Thoracic aorta (tissue), 2 donors: Measurements from ENCODE around the gene TMEM88. TPM values are rescaled to one million over a fixed set of nuclear protein-coding genes. Genes with fewer than 3 reads are reported as not detected.

Experiments
- ATAC-seq: fragments of 150-250 bp; one replicate; pipeline ENCODE4 v1.8.0; 2017; ENCODE audit warnings: low read depth; ENCODE audit not compliant: insufficient number of reproducible peaks, low FRiP score
- DNase-seq: peaks from one replicate; pipeline ENCODE4 v3.0.0-alpha.2; 2020; ENCODE audit warnings: low spot score
- H3K27ac ChIP-seq, 2 donors: fragments of 200-600 bp; sonication (generic); 1 replicate in 1 of 2; 2 replicates in 1 of 2; pipeline ENCODE4 v1.5.1; 2016; ENCODE audit warnings: mild to moderate bottlenecking in 2 of 2, moderate library complexity in 2 of 2
- H3K27me3 ChIP-seq: fragments of 200-600 bp; sonication (generic); replicated peaks from 2 replicates; pipeline ENCODE4 v1.6.0; 2016; ENCODE audit warnings: mild to moderate bottlenecking; ENCODE audit not compliant: insufficient read depth
- H3K36me3 ChIP-seq: fragments of 200-600 bp; sonication (generic); one replicate; pipeline ENCODE4 v1.5.1; 2016
- H3K4me1 ChIP-seq, 2 donors: fragments of 200-600 bp; sonication (generic); 1 replicate in 1 of 2; 2 replicates in 1 of 2; pipeline versions ENCODE4 v1.5.1 to v1.6.0; 2016; ENCODE audit warnings: low read depth in 2 of 2, mild to moderate bottlenecking in 1 of 2; ENCODE audit not compliant: control insufficient read depth in 1 of 2
- H3K4me3 ChIP-seq: fragments of 200-600 bp; sonication (generic); 2 replicates; pipeline ENCODE4 v1.5.1; 2016; ENCODE audit warnings: mild to moderate bottlenecking
- H3K9me3 ChIP-seq: fragments of 200-600 bp; sonication (generic); 2 replicates; pipeline ENCODE4 v1.5.1; 2016
- total RNA-seq, 2 donors: library from RNA; depleted of rRNA; stranded (reverse); fragments of >200 nt; gene quantifications; one replicate each; pipeline versions ENCODE4 v1.1.0 to v1.2.3, GENCODE V29; 2016
- TF ChIP-seq, protein P1 (sequence below): fragments of 200-600 bp; sonication (generic); IDR thresholded peaks from one replicate; pipeline ENCODE4 v1.5.1; 2019; ENCODE audit warnings: antibody characterized with exemption

Gene TMEM88
- total RNA-seq, 2 donors from 2014 or later: 4.1 to 21.9 TPM

GRCh38 chr17:7882068-7882467 is 27.2 kb downstream of the TMEM88 start:
- TF ChIP-seq, protein P1, sequence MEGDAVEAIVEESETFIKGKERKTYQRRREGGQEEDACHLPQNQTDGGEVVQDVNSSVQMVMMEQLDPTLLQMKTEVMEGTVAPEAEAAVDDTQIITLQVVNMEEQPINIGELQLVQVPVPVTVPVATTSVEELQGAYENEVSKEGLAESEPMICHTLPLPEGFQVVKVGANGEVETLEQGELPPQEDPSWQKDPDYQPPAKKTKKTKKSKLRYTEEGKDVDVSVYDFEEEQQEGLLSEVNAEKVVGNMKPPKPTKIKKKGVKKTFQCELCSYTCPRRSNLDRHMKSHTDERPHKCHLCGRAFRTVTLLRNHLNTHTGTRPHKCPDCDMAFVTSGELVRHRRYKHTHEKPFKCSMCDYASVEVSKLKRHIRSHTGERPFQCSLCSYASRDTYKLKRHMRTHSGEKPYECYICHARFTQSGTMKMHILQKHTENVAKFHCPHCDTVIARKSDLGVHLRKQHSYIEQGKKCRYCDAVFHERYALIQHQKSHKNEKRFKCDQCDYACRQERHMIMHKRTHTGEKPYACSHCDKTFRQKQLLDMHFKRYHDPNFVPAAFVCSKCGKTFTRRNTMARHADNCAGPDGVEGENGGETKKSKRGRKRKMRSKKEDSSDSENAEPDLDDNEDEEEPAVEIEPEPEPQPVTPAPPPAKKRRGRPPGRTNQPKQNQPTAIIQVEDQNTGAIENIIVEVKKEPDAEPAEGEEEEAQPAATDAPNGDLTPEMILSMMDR: no peak
- Histone ChIP-seq H3K36me3 (no peaks in the 10 kb centered on the region), H3K27ac (no peak overlapping the region), H3K9me3 (no peaks in the 10 kb centered on the region), H3K4me1 (peaks cover 12 to 43% of the 10 kb centered on the region in 2 donors), H3K27me3 (no peaks in the 10 kb centered on the region), H3K4me3 (no peak overlapping the region)
- no peak for ATAC-seq
- DNase-seq: no peak

DNA sequence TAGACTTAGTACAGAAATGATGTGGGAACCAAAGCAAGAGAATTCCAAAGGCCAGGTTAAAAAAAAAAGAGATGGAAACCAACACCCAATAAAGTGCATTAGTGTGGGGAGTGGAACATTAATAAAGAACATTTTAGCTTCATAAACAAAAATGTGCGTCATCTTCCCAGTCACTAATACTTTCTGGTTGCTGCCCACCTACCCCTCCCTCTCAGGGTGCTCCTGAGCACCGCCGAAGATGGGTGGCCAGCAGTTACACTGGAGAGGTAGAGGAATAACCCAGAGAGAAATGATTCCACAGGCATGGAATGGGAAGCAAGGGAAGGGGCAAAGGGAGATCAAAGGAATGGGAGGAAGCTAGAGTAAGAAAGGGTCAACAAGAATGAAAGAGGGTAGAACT is 27.8 kb downstream of the TMEM88 start:
- Histone ChIP-seq H3K4me3 (no peak overlapping the region), H3K27ac (no peak overlapping the region), H3K9me3 (no peaks in the 10 kb centered on the region), H3K4me1 (peaks cover 12 to 43% of the 10 kb centered on the region in 2 donors), H3K36me3 (no peaks in the 10 kb centered on the region), H3K27me3 (no peaks in the 10 kb centered on the region)
- no peak for ATAC-seq
- no peak for DNase-seq
- TF ChIP-seq, protein P1: no peak

DNA sequence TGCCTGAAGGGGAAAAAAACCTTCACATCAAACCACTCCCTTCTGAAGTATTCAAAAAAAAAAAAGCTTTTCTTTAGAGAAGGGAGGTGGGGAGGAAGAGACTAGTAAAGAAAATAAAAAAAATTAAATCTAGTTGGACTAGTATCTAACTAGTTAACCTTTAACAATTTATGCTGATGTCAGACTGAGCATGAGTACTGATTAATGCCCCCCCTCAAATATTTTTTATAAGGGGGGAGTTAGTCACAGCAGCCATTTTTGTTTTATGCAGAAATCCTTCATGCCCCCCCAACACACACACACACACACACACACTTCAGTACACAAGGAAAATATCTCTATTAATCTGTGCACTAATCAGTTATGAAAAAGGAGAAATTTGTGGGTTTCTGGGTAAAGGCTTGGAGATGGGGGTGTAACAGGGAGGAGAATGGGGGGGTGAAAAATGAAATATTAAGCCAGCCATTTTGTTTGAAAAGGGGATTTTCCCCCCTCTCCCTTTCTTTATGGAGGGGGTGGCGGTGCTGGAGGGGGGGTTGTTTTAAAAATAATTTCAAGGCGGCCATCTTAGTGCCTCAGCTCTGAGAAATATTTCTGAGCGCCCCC is 29.0 kb downstream of the TMEM88 start:
- DNase-seq: no peak
- TF ChIP-seq, protein P1: no peak
- no peaks in the 10 kb centered on the region for H3K9me3 ChIP-seq
- H3K4me3 ChIP-seq: peak overlapping the region; percentile 59
- H3K36me3 ChIP-seq: no peaks in the 10 kb centered on the region
- peaks cover 23 to 55% of the 10 kb centered on the region in 2 donors for H3K4me1 ChIP-seq
- peak overlapping the region in 1 of 2 donors; percentile 33 for H3K27ac ChIP-seq
- H3K27me3 ChIP-seq: no peaks in the 10 kb centered on the region
- no peak for ATAC-seq

DNA sequence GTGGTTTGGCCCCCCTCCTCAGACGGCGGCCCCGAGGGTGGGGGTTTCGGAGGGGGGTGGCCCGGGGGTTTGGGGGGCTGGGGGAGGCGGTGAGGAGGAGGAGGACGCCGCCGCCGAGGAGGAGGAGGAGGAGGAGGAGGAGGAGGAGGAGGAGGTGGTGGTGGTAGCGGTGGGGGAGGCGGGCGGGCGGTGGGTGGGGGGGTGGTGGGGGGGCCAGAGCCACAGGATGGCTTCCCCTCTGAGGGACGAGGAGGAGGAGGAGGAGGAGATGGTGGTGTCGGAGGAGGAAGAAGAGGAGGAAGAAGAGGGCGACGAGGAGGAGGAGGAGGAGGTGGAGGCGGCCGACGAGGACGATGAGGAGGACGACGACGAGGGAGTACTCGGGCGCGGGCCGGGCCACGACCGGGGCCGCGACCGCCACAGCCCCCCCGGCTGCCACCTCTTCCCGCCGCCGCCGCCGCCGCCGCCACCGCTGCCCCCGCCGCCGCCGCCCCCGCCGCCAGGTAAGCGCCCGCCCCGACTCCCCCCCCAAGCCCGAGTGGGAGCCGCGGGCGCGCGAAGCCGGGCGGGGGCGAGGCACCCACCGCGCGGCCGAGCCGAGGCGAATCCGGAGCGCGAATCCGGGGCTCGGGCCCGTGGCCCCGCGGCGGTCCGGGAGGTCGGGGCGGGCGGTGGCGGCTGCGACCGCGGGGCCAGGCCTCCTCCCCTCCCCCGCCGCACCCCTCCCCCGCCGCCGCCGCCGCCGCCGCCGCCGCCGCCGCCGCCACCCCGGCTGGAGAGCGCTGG is 29.9 kb downstream of the TMEM88 start:
- H3K9me3 ChIP-seq: no peaks in the 10 kb centered on the region
- DNase-seq (no peak), ATAC-seq (no peak)
- H3K27ac ChIP-seq: peak overlapping the region in 1 of 2 donors; percentile 91
- no peaks in the 10 kb centered on the region for H3K36me3 ChIP-seq
- peaks cover 28 to 63% of the 10 kb centered on the region in 2 donors for H3K4me1 ChIP-seq
- TF ChIP-seq, protein P1: no peak
- H3K27me3 ChIP-seq: no peaks in the 10 kb centered on the region
- peak overlapping the region; percentile 94 for H3K4me3 ChIP-seq

- Histone ChIP-seq H3K27me3 (no peaks in the 10 kb centered on the region), H3K9me3 (no peaks in the 10 kb centered on the region), H3K4me3 (peak overlapping the region; percentile 94), H3K27ac (peak overlapping the region; percentile 39 to 91), H3K36me3 (peaks cover 2% of the 10 kb centered on the region), H3K4me1 (peaks cover 28 to 67% of the 10 kb centered on the region in 2 donors)
- TF ChIP-seq, protein P1: no peak
- DNase-seq (no peak), ATAC-seq (no peak)
These were observed 30.7 kb downstream of the TMEM88 start for GRCh38 chr17:7885367-7886226.
